Left cardiac atrium (tissue), 4 donors: ENCODE results near the gene LPO. TPM values are rescaled to one million over a fixed set of nuclear protein-coding genes. Genes with fewer than 3 reads are reported as not detected.

Experiments
- ATAC-seq, 2 donors: fragments of 200-7000 bp; cut with Tn5 transposase; one replicate each; pipeline ENCODE4 v1.9.1; 2020; ENCODE audit warnings: mild to moderate bottlenecking in 2 of 2, moderate library complexity in 2 of 2
- DNase-seq: peaks from one replicate; pipeline ENCODE4 v3.0.0-alpha.2; 2020
- intact Hi-C, 2 donors: fragments of 100-400 bp; cut with DNase I; formaldehyde crosslinking; loops; one replicate each; pipeline versions ENCODE4 v1.14.1 to v1.15.1; 2022 to 2023
- total RNA-seq, 2 donors: library from RNA; stranded (reverse); fragmentation: NEBNext Ultra II Directional; extraction: Animal tissue kit (Norgen Biotek cat#: 25700); gene quantifications; one replicate each; pipeline ENCODE4 v1.2.1, GENCODE V29; 2021
- donor health status: DM: no; HTN: yes; CAD: no.
- donor health status: DM: no; HTN: yes; CAD: no; lungs with severe emphysema.
- donor health status: DM: yes; HTN: yes; CAD: no.
- donor health status: Dilated cardiomyopathy.

LPO gene
- total RNA-seq, 2 donors from 2014 or later, result not detected

GRCh38 chr17:58224315-58224714, 14.1 kb upstream of the LPO start:
- intact Hi-C loops, result no loop called here
- ATAC-seq (no peak), DNase-seq (no peak)

GRCh38 chr17:58227733-58228132, 10.7 kb upstream of the LPO start:
- intact Hi-C loops, result no loop called here
- ATAC-seq (no peak), DNase-seq (no peak)

DNA sequence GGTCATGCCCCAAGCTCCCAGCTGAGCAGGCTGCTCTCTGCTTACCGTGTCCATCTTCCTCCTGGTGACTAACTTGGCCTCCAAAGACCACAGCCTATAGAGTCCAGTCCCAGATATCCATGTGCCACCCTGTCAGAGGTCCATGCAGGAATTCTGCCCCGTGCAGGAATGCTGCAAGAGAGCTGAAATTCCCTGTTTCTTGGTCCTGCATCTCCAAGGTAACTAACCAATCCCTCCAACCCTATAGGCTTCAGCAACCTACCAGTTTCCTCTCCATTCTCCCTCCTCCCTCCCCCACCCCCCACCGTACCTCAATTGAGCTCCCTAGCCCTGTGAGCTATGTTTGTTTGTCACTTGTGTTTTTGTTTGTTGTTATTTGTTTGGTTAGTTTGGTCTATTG, 9.7 kb upstream of the LPO start:
- intact Hi-C loops, result no loop called here

GRCh38 chr17:58229384-58229783, 9.0 kb upstream of the LPO start:
- no peak for DNase-seq
- no peak for ATAC-seq
- intact Hi-C loops, result no loop called here

More for the DNA sequence above, 9.7 kb upstream of the LPO start:
- DNase-seq (no peak), ATAC-seq (no peak)

GRCh38 chr17:58229881-58230280, 8.5 kb upstream of the LPO start:
- ATAC-seq, result no peak
- DNase-seq, result no peak
- intact Hi-C loops, result no loop called here

DNA sequence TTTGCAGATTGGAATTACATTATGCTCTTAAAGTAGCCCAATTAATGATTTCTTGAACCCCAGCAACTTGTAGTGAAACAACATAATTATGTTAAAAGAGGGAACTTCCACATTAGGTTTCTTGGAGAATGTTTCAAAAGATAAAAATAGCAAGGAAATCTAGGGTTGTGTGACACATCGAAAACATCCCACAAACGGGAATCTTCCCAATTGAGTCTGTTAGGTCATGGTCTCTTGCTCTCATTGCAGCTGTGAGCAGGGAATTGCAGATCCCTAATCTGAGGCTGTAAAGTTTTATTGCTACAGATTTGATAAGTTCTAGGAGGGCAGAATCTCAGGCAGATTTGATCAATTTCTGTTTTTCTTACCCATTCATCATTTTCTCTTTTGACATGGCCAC, 6.7 kb upstream of the LPO start:
- ATAC-seq, result no peak

GRCh38 chr17:58232707-58233156, 5.7 kb upstream of the LPO start:
- DNase-seq (no peak), ATAC-seq (peak in 1 of 2 donors; percentile 78)
- intact Hi-C loops, result no loop called here

More for the DNA sequence above, 6.7 kb upstream of the LPO start:
- no peak for DNase-seq
- intact Hi-C loops, result no loop called here

DNA sequence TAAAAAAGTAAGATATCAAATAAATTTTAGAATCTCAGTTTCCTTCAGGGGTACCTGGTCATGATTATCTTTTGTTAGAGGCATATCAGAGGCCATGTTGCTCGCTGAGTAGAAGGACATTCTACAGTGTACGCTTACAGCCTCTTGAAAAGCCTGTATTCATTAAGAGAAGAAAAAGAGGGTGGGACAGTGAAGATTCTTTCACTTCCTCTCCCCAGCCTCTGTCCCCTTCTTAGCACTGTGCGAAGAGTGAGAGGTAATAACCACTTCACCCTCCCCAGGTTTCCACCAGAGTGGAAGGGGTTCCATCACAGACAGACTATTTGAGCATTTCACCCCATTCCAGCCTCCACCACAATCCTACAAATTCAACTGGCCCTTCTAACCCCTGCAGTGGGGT, 4.8 kb upstream of the LPO start:
- ATAC-seq (peak in 1 of 2 donors; percentile 25), DNase-seq (no peak)
- intact Hi-C loops, result no loop called here

DNA sequence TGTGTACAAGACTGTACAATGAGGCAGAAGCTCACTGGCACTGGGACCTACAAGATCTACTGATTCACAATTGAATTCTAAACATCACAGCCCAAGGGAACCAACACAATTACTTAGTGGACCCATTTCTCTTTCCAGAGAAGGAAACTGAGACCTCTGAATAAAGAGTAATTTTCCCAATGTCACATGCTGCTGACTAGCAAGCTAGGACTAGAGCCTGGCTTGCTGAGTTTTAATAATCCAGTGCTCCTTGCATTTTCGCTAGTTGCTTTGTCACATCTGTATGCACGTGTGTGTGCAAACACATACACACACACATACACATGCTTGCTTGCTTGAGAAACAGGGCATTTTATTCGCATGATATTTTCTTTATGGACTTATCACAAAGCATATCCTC, 3.9 kb upstream of the LPO start:
- DNase-seq (no peak), ATAC-seq (no peak)
- intact Hi-C loops, result no loop called here

DNA sequence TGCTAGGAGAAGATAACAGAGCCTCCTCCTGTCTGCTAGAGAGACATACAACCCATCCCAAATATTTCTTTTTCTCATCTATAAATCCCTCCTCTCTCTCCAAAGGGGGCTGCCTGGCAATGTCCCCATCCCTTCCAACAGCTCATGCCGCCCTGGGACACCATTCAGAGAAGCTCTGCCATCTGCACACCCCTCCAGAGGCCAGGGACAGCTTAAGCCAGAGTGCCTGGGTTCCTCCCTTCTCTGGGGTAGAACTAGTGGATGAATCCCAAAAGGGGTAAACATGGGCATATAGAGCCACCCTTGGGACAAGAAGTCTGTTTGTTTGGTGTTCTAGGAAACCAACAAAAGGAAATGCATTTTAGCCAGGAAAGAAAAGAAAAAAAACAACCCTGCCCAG, 2.6 kb upstream of the LPO start:
- DNase-seq (no peak), ATAC-seq (no peak)

GRCh38 chr17:58236394-58236793, 2.0 kb upstream of the LPO start:
- ATAC-seq (no peak), DNase-seq (no peak)
- intact Hi-C loops, result no loop called here

More for the DNA sequence above, 2.6 kb upstream of the LPO start:
- intact Hi-C loops, result no loop called here

DNA sequence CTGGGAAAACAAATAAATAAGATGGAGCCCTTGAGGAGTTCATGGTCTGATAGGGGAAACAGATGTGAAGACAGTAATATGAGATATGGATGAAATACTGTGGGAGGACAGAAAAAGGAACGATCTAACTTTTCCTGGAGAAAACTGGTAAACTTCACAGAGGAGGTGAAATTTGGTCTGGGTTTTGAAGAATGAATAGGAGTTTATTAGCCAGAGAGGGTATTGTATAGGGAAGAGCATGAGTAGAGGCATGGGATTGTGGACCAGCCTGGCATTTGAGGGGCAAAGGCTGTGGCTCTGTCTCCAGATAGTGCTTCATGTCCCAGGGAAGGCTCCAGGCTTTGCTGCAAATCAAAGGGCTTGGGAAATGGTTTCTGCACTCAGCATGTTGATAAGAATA, 1.6 kb downstream of the LPO start:
- ATAC-seq (no peak), DNase-seq (no peak)
- intact Hi-C loops, result loop anchor here in 1 of 2 donors (10.0 kb wide), 1 partner anchor 175 kb away; the partner anchor contains the start of gene RNF43

- DNase-seq, result no peak
- ATAC-seq, result no peak
- intact Hi-C loops, result loop anchor here in 1 of 2 donors (10.0 kb wide), 1 partner anchor 173 kb away; the partner anchor contains the start of gene RNF43
These were observed 3.9 kb downstream of the LPO start for GRCh38 chr17:58242171-58242784.

GRCh38 chr17:58244963-58245362, 6.6 kb downstream of the LPO start:
- DNase-seq (no peak), ATAC-seq (no peak)
- intact Hi-C loops, result loop anchor here in 1 of 2 donors (10.0 kb wide), 1 partner anchor 170 kb away; the partner anchor contains the start of gene RNF43

GRCh38 chr17:58245428-58246103, 7.2 kb downstream of the LPO start:
- ATAC-seq, result no peak
- intact Hi-C loops, result loop anchor here in 1 of 2 donors (10.0 kb wide), 1 partner anchor 169 kb away; the partner anchor contains the start of gene RNF43
- DNase-seq, result no peak

DNA sequence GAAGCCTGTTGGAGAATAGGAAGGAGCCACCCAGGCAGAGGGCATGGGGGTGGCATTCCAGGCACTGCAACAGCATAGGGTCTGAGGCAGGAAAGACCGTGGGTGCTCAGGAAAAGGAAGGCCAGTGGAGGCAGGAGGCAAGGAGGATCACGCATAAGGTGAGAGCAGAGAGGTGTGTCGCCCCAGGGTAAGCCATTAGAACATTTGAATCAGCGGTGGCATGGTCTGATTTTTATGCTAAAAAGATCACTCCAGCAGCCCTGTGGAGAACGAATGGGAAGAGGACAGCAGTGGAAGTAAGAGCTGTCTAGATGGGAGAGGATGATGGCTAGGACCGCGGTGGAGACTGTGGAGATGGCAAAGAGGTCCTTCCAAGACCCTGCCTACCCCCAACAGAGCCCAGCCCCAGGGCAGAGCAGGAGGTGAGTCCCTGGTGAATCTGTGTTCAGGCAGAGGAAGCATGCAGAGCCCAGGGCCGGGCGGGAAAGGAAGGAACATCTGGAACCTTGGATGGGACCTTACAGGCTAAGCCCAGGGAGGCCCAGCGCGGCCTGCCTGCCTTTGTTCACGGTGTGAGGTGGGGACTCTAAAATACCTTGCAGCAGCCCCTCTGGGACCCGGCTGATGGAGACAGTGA, 7.8 kb downstream of the LPO start:
- no peak for DNase-seq
- intact Hi-C loops, result loop anchor here in 1 of 2 donors (10.0 kb wide), 1 partner anchor 169 kb away; the partner anchor contains the start of gene RNF43
- ATAC-seq, result no peak

- intact Hi-C loops, result loop anchor here in 1 of 2 donors (10.0 kb wide), 1 partner anchor 168 kb away; the partner anchor contains the start of gene RNF43
- no peak for DNase-seq
- no peak for ATAC-seq
These were observed 8.4 kb downstream of the LPO start for GRCh38 chr17:58246781-58247180.

- DNase-seq, result no peak
- intact Hi-C loops, result loop anchor here in 1 of 2 donors (10.0 kb wide), 1 partner anchor 167 kb away; the partner anchor contains the start of gene RNF43
- no peak for ATAC-seq
These were observed 9.4 kb downstream of the LPO start for GRCh38 chr17:58247511-58248363.

- DNase-seq, result no peak
- ATAC-seq, result no peak
- intact Hi-C loops, result loop anchor here in 1 of 2 donors (10.0 kb wide), 1 partner anchor 166 kb away; the partner anchor contains the start of gene RNF43
These were observed 10.5 kb downstream of the LPO start for GRCh38 chr17:58248955-58249269.
